Activated CD4-positive, alpha-beta T cell treated with anti-CD3 and anti-CD28 coated beads, Interleukin-2, amount 50 U/mL, for 16 hours (primary cell): Measurements from ENCODE around the gene LAYN.

Source experiments
- DNase-seq: peaks from one replicate; pipeline ENCODE4 v3.0.0-alpha.2; 2020

LAYN gene

DNA sequence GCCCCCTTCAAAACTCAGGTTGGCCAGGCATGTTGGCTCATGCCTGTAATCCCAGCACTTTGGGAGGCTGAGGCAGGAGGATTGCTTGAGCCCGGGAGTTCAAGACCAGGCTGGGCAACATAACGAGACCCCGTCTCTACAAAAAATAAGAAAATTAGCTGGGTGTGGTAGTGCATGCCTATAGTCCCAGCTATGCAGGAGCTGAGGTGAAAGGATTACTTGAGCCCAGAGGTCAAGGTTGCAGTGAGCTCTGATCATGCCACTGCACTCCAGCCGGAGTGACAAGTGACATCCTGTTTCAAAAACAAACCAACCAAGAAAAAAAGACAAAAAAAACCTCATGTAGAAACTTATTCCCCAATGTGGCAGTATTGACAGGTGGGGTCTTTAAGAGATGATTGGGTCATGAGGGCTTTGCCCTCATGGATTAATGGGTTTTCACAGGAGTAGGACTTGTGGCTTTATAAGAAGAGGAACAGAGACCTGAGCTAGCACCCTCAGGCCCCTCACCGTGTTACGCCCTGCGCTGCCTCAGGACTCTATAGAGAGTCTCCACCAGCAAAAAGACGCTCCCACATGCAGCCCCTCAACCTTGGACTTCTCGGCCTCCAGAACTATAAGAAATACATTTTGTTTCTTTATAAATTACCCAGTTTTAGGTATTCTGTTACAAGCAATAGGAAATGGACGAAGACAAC, 22.3 kb downstream of the LAYN start:
- no peak for DNase-seq

DNA sequence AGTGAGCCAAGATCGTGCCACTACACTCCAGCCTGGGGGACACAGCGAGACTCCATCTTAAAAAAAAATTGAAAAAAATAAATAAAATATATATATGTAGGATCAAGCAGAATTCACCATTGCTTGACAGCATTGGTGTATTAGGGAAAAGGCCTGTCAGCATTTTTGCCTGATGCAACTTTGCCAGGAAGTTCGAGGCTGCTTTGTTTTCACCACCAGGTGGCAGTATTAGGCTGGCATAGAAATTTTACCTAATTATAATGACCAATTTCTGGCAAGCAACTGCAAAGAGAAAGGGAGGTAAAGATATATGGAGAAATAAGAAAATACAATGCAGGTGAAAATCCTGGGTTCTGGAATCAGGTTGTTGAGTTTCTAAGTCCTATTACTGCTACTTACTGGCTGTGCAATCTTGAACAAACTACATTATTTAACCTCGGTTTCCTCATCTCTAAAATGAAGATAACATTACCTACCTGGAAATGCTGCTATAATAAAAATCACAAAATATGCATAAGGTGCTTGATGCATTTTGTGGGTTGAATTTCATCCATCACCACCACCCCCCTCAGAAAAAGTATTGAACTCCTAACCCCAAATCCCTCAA, 24.7 kb downstream of the LAYN start:
- DNase-seq: peak; percentile 69

DNA sequence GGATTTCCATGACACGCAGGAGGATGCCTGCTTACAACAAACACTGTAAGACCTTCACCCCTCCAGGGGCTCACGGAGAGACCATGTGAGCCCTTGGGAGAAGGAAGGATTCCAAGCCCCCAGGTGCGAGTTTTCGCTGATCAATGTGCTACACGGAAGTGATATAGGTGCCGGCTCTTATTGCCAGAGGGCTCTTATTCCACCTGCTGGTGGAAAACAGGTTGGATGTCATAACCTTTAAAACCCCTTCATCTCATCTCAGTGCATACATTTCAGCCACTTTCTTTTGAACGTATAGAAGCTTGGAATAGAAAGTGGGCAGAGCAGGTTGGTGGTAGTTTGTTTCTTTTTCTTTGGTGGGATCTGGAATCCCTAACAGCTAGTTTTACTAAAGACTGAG, 25.8 kb downstream of the LAYN start:
- DNase-seq: no peak

DNA sequence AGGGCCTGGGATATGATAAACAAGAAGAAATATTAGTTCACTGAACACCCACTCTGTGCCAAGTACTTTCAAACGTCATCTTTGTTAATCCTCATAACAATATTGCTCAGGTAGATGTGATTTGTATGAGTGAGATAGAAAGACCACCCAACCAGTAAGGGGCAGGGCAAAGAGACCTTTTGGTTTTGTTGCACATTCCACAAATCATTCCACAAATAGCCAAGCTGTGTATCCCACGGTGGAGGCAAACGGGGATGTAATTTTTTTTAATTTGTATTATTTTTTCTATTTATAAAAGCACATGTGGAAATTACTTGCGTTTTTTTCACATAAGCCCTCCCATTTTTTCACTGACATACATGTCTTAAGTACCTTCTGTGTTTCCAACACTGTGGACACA, 29.0 kb downstream of the LAYN start:
- DNase-seq: no peak

DNA sequence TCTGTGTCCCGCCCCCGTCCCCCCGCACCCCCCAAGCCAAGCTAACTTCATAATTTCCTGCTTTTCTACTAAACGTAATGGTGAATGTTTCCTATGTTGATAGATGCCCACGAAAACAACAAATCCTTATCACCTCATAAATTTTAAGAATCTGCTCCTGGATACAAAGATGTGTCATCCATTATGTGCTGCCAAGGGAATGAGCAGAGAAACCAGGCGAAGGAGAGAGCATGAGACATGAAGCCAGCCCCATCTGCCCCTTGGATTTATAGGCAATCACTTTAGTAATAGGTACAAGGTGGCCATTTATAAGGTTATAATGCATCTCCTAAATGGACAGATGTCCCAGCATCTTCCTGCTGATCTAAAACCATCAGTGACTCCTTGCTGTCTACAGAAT, 30.3 kb downstream of the LAYN start:
- DNase-seq: no peak

DNA sequence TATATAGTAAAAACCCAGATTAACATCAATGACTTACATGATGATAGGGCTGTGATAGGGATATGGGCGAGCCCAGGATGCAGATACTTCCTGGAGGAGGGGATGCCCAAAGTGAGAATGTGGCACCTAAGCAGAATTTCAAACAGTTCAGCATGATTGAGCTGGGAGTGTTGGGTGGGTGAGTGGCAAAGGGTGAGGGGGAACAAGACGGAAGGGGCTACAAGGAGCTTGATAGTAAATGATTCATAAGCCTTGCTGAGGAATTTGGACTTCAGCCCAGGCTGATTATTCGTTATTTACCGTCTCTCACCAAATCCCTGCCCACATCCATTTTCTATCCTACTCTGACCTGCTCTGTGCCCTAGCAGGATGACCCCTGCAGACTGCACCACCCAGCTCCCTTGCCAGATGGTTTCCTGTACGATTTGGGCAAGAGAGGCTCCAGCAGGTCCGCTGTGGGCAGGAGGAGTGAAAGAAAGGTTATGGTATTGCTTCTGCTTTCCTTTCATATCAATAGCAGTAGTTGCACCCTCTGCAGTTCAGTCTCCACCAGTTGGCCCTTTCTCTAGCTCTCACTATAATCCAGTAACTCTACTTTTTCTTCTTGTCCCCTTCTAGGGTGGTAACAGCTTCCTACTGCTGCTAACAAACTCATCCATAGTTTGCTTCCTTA, 31.4 kb downstream of the LAYN start:
- DNase-seq: no peak

DNA sequence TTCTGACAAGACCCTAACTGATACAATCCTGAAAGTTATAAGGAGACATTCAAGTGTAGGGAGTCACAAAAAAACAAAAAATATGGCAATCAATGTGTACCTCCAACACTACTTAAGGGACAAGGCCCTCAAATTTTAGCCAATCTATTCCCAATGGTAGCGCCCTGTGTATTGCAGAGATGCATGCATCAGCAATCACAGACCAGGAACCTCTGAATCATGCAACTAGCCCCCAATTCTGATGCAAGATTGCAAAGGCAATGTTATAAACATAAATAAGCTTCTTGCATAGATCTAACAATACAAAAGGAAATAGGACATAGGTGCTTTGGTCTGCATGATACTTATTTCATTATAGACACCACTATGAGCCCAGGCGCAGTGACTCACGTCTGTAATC, 32.1 kb downstream of the LAYN start:
- no peak for DNase-seq

DNA sequence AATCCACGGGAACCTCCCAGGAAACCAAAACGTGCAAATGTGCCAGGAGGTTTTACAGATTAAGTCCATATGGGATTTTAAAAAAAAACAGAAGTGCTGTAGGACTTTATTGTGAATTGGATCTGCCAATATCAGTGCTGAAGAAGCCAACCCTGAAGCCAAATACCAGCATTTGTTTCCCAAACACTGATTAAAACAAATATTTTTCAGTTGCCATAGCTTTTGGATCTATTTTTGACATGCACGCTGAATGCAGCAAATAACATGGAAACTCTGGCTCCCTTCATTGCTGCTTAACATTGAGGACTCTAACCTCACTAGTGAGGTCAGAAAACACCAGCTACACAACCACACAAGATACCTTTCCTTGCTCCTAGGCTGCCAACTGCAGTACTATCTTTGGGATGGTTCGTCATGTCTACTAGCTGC, 33.3 kb downstream of the LAYN start:
- DNase-seq: no peak

DNA sequence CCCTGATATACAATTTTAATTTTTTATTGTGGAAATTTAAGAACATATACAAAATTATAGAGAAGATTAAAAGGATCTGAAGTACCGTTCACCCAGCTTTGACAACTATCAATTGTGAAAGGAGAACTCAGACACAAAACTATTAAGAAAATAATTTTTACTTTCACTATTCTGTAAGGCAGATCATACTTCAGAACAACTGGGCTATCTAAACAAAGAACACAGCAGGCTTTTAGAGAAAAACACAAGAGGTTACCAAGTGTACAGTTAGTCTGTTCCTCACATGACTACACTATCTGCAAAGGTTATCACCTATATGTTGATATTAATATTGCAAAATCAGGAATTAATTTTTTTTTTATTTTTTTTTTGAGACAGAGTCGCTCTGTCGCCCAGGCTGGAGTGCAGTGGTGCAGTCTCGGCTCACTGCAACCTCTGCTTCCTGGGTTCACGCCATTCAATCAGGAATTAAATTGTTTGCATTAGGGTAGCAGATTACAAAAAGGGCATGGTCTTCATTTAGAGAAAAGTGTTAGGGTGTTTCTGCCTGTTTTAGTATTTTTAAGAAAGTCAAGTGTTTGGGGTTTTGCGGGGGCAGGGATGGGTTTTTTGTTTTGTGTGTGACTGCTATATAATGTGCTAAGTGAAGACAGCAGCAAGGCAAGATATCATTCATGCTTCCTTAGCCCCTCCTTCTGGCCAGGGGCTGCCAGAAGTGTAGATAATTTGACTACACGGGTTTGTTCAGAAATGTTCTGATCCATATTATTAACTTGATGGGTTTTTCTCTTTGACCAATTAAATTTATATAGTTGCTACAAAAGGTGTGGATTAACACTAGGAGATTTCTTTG, 34.1 kb downstream of the LAYN start:
- DNase-seq: no peak

DNA sequence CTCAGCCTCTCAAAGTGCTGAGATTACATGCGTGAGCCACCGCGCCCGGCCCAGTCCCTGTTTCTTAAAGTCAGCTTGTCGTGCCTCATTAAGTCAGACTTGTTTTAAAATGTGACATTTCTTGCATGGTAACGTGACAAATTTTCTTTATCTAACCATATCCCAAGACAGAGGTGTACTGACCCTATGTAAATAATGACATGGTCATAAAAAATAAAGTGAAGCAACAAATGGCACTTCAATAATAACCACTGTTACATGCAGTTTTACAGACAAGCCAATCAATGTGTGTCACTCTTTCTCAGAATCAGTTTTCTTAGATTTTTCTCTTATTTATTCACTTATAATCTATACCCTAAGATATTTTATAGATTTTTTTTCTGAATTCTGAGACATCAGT, 35.2 kb downstream of the LAYN start:
- no peak for DNase-seq

DNA sequence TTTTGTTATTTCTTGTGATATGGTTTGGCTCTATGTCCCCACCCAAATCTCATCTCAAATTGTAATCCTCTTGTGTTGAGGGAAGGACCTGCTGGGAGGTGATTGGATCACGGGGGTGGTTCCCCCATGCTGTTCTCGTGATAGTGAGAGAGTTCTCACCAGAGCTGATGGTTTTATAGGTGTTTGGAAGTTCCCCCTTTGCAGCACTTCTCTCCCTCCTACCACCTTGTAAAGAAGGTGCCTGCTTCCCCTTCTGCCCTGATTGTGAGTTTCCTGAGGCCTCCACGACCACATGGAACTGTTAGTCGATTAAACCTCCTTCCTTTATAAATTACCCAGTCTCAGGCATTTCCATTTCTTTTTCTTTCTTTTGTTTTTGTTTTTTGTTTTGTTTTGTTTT, 37.3 kb downstream of the LAYN start:
- no peak for DNase-seq

DNA sequence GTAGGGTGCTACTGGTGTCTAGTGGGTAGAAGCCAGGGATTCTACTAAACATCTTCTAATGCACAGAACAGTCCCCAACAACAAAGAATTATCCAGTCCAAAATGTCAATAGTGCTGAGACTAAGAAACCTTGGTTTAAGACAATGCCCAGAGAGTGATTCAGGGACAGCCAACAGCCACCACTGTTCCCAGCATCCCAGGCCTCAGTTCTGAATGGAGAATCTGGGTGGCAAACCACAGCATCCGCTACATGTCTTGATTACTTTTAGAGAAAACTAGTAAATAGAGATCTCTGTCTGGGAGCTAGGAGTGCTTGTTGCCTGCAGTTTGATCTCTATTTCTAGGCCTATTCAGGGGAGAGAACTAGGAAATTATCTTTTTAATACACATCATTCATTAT, 40.8 kb downstream of the LAYN start:
- DNase-seq: no peak

DNA sequence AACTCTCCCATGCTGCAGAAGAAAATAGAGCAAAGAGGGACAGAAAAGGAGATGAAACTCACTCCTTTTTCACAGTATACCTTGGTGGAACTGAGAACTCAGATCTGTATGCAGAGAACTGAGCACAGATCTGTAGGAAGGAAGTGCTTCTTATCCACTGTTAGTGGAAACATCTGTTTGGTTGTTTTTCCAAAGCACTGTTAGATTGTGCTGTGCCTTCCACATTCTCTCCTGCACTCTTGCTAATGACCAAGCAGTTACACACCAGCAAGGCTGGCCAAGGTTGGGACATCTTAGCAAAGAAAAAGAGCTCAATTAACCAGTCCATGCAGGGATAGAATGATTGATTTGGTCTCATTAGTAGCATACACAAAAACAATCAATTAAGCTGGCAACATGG, 41.6 kb downstream of the LAYN start:
- DNase-seq: no peak

DNA sequence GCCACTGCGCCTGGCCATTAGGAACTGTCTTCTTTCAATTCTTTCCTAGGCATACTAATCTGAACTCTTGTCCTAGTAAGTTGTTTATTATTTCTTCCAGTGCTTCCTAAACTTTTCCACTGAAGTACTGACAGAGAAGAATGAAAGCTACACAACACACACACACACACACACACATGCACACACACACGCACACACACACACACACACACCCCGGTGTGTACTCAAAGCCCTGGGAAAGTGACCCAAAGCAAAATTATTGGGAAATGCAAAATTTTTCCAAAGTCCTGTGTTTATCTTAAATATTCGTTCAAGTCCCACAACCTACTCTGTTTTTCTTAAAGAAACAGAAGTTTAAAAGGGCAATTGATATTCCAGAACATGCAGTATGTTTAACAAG, 42.4 kb downstream of the LAYN start:
- DNase-seq: no peak

DNA sequence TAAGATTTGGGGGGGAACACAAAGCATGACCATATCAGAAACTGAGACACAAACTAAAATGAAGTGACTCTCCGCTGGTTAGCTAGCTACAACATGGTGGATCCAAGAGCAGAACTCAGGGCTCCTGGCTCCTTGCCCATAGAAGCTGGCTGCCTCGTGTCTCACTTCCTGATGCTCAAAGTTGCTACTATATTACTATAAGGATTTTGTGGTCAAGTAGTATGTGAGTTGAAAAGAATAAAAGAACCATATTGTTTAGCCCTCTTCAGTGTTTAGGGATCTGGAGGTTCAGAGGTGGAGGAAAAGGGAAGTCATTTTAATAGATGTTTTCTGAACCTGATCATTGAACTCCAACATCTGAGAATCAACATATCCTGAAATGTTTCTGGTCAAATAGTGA, 44.9 kb downstream of the LAYN start:
- DNase-seq: no peak

DNA sequence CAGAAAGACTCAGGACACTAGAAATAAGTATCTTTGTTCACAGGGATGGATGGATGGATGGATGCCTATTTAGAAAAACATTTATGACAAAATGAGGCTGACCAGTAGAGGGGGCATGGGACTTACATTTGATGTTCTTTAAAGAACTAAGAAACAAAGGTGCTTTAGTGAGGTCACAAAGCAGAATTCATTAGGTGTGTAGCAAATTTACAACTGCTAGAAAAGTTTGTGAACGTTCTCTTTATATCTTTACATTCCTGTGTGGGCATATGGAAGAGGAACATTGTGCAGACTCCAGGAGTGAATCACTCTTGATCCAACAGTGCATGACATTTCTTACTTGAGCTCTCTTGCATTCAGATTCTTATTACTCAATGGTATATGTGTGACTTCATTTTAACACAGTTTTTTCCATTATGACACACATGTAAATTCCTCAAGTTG, 45.9 kb downstream of the LAYN start:
- DNase-seq: peak; percentile 42

DNA sequence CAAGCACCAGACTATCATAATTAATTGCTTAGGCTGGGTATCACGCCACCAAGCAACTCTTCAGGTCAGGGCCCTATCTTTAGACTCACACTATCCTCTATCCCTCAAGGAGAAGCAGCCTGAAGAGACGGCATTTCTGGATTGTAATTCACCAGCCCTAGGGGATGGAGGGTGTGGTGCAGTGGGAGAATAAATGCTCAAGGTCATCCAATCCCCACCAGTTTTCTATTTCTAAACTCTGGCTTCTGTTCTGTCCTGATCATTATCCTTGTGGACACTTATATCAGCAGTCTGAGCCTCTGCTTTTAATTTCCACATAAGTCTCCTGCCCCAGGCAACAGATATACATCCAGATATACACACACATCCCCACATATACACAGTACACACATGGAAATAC, 48.6 kb downstream of the LAYN start:
- DNase-seq: no peak

DNA sequence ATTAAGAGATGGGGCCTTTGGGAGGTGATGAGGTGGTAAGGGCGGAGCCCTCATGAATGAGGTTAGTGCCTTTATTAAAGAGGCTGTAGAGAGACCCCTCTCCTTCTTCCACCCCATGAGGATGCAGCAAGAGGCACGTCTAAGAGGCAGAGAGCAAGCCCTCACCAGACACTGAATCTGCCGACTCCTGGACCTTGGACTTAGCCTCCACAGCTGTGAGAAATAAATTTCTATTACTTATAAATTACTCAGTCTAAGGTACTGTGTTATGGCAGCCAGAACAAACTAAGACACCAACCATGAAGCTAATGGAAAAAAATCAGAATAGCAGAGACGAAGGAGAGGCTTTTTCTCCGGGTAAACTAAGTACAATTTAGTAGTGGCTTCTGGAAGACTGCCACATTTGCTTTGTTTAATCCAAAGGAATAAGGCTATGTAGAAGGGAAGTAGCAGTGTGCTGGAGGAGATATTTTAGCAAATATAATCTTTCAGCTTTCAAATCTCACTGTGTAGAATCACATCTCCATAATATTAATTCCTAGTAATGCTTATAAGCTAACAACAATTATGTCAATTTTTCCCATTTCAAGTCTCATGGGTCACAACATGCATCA, 49.5 kb downstream of the LAYN start:
- DNase-seq: no peak

DNA sequence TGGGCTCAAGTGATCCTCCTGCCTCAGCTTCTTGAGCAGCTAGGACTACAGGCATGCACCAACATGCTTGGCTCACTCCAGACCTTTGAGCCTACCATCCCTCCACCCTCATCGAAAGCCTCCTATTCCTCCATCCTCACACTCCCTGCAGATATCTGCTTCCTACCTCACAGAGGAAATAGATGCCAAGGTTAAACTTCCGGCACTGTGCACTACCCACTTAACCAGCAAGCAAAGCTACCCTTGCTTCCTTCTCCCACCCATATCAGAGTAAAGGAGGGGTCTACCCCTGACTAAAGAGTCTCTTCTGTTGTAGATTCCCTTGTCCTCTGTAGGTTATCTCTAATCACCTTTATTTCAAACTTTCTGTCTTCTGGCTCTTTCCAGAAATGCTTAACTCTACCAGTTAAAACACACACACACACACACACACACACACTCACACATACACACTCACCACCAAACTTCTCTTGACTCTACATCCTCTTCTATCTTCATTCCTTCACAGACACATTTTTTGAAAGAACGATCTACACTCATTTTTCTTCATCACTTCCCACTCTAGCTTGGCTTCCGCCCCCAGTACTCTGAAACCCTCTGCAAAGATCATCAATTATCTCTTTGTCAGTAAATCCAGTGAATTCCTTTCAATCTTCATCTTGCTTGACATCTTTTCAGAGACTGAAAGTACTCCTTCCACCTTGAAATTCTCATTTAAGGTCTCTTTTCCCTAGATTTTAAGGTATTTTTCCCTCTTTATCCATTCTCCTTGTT, 50.9 kb downstream of the LAYN start:
- DNase-seq: no peak

DNA sequence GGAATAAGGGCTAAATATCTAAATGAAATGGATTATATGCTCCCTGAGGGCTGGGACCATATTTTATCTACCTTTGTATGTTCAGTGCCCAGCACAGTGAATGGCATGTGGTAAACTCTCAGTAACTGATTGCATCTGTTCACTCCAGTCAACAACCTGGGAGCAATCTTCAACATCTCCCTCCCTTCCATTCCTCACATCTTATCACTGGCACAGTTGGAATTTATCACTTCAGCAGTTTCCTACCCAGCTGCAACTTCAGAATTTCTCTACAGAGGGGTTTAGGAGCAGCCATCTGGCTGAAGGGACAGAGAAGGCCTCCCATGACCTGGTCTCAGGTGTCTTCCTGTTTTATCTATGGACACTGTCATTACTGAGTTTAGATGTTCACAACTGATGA, 52.0 kb downstream of the LAYN start:
- no peak for DNase-seq

DNA sequence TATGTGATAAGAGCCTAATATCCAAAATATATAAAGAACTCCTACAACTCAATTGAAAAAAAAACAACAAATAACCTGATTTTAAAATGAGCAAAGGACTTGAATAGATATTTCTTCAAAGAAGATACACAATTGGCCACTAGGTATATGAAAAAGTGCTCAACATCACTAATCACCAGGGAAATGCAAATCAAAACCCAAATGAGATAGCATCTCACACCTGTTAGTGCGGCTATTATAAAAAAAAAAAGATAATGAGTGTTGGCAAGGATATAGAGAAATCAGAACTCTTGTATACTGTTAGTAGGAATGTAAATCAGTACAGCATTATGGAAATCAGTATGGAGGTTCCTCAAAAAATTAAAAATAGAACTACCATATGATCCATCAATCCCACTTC, 55.8 kb downstream of the LAYN start:
- no peak for DNase-seq

DNA sequence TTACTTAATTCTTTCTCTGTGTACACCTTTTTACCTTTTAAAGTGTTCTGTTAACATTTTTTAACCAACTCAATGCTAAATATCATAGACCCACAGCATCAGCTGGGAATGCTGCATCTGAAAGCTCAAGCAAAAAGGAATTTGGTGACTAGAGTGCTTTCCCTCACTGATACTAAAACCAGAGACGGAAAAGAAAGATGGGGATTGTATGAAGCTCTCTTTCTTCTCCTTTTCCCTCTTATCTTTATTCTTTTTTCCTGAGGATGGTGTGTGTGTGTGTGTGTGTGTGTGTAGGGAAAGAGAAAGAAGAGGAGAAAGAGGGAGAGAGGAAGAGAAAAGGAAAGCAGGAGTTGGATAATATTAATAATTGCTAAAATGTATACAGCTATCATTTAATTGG, 57.6 kb downstream of the LAYN start:
- DNase-seq: no peak
